Astrocyte of the cerebellum (primary cell): Measurements from ENCODE around the gene MAGEA4.

Experiments used
- DNase-seq: peaks from one replicate; pipeline ENCODE4 v3.0.0-alpha.2; 2011; ENCODE audit warnings: low read depth
- H3K4me3 ChIP-seq: 2 replicates; pipeline ENCODE4 v1.5.1; 2011; ENCODE audit warnings: mild to moderate bottlenecking, low read depth, low read length, moderate library complexity
- CTCF ChIP-seq: IDR thresholded peaks from 2 replicates; pipeline ENCODE4 v1.5.1; 2012; ENCODE audit warnings: low read length, low read depth, moderate library complexity, mild to moderate bottlenecking; ENCODE audit errors: missing control alignments
- in situ Hi-C: cut with HindIII; loops from 2 replicates; pipeline ENCODE4 v1.10.0; 2017; ENCODE audit warnings: low sequenced_read_pairs

MAGEA4 gene

GRCh38 chrX:151973851-151974335 lies 61.2 kb downstream of the MAGEA4 start:
- in situ Hi-C loops = no loop called here
- no peak for DNase-seq
- peak overlapping the region; percentile 62 for H3K4me3 ChIP-seq
- no peak for TF ChIP-seq CTCF
